MM.1S (cell line): ENCODE results near the gene NAT9.

Source experiments
- EZH2 ChIP-seq: fragments of 300-600 bp; sonication (generic); optimal IDR thresholded peaks from 2 replicates; pipeline ENCODE3; 2017; ENCODE audit warnings: low read depth, mild to moderate bottlenecking, antibody characterized with exemption, low read length, mixed read lengths
- TF ChIP-seq, protein P1 (sequence below): fragments of 300-600 bp; sonication (generic); IDR thresholded peaks from 2 replicates; pipeline ENCODE4 v1.5.1; 2016; ENCODE audit warnings: antibody characterized with exemption, low read length, mixed read lengths

DNA sequence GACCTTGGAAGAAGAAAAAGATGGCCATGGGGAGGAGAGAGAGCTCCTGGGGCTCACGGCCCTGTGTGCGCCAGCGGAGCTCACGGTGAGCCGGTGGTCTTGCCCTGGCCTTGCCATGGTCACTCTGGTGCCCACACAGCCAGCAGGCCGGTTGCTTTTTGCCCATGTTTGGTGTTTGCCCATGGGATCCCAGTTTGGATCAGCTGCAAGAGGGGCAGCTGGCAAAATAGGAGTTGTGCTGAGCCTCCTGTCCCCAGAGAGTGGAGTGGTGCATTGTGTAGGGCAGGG lies 26.2 kb downstream of the NAT9 start:
- TF ChIP-seq, protein P1, sequence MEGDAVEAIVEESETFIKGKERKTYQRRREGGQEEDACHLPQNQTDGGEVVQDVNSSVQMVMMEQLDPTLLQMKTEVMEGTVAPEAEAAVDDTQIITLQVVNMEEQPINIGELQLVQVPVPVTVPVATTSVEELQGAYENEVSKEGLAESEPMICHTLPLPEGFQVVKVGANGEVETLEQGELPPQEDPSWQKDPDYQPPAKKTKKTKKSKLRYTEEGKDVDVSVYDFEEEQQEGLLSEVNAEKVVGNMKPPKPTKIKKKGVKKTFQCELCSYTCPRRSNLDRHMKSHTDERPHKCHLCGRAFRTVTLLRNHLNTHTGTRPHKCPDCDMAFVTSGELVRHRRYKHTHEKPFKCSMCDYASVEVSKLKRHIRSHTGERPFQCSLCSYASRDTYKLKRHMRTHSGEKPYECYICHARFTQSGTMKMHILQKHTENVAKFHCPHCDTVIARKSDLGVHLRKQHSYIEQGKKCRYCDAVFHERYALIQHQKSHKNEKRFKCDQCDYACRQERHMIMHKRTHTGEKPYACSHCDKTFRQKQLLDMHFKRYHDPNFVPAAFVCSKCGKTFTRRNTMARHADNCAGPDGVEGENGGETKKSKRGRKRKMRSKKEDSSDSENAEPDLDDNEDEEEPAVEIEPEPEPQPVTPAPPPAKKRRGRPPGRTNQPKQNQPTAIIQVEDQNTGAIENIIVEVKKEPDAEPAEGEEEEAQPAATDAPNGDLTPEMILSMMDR = no peak
- no peak for TF ChIP-seq EZH2
